Globus pallidus (tissue), 1 donor: ENCODE data around the gene OBSCN.

ENCODE experiments used
- DNase-seq: peaks from one replicate; pipeline ENCODE4 v3.0.0-alpha.2; 2015; ENCODE audit warnings: low spot score

OBSCN gene

GRCh38 chr1:228368801-228369607, 161.2 kb downstream of the OBSCN start:
- no peak for DNase-seq

DNA sequence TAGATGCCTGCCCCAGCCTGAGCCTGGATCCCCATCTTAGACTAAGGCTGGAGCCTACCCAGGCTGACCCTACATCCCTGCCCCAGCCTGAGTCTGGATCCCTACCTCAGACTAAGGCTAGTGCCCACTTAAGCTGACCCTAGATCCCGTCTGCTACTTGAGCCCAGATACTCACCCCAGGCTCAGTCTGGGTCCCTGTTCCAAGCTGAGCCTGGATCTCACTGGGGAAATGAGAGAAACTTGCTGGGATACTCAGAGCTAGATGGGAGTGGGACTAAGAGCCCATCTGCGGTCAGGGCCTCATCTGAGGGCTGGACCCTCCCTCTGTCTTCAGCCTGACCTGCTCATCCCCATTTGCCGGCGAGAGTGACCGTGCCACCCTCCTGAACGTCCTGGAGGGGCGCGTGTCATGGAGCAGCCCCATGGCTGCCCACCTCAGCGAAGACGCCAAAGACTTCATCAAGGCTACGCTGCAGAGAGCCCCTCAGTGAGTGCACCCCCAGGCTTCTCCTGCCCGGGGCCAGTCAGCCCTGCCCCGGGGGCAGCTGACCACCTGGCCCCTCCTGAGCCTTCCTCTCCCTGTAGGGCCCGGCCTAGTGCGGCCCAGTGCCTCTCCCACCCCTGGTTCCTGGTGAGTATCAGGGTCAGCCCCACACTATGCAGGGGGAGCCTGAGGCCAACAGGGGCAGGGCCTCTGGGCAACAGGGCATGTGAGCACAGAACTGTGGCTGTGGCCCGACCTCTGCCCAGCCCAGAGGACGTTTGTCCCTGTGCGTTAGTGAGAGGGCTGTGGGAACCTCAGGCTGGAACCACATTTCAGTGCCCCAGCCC, 162.0 kb downstream of the OBSCN start:
- DNase-seq = no peak

- DNase-seq = no peak
These were observed 162.6 kb downstream of the OBSCN start for GRCh38 chr1:228370439-228370940.

DNA sequence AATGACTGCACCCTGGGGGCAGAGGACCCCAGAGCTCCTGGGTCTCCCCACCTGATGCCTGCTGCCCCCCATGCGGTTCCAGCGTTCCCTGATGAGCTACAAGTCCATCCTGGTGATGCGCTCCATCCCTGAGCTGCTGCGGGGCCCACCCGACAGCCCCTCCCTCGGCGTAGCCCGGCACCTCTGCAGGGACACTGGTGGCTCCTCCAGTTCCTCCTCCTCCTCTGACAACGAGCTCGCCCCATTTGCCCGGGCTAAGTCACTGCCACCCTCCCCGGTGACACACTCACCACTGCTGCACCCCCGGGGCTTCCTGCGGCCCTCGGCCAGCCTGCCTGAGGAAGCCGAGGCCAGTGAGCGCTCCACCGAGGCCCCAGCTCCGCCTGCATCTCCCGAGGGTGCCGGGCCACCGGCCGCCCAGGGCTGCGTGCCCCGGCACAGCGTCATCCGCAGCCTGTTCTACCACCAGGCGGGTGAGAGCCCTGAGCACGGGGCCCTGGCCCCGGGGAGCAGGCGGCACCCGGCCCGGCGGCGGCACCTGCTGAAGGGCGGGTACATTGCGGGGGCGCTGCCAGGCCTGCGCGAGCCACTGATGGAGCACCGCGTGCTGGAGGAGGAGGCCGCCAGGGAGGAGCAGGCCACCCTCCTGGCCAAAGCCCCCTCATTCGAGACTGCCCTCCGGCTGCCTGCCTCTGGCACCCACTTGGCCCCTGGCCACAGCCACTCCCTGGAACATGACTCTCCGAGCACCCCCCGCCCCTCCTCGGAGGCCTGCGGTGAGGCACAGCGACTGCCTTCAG, 163.3 kb downstream of the OBSCN start:
- no peak for DNase-seq

GRCh38 chr1:228371741-228372182, 163.9 kb downstream of the OBSCN start:
- DNase-seq = no peak

GRCh38 chr1:228372183-228373003, 164.5 kb downstream of the OBSCN start:
- no peak for DNase-seq

- DNase-seq = no peak
These were observed 165.3 kb downstream of the OBSCN start for GRCh38 chr1:228373004-228373680.

- DNase-seq = no peak
These were observed 166.1 kb downstream of the OBSCN start for GRCh38 chr1:228373681-228374571.

DNA sequence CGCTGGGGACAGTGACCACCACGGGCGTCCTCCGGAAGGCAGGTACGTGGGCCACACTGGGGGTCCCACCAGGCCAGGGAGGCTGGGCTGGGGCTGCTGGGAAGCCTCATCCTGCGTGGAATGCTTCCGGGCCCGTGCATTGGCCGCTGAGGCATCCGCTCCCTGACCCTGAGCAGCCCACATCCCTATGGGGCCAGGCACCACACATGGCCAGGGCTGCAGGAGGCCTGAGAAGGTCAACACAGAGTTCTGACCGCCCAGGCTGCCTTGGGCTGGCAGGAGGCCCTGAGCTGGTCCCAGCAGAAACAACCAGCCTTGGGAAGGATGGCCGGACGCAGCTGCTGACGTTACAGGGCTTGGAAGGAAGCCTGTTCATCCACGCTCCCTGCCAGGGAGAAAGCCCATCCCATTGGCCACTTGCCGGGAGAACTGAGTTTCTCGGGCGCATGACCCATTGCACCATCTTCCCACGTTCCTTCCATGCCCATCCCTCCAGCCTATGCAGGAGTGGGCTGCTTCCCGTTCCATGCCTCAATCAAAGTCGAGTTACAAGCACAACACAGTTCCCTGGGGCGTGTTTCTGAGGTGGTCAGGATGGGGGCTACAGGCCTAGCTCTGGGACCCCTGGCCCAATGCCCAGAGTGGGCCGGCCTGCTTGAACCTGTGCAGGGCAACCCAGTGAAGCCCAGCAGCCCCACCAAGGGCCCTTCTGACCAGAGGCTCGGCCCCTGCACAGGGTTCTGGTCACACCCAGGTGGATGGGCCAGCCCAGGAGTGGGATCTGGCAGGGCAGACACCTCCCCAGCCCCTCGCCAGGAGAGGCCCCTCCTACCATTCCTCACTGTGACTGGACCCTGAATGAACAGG, 167.1 kb downstream of the OBSCN start:
- DNase-seq = peak; percentile 81

DNA sequence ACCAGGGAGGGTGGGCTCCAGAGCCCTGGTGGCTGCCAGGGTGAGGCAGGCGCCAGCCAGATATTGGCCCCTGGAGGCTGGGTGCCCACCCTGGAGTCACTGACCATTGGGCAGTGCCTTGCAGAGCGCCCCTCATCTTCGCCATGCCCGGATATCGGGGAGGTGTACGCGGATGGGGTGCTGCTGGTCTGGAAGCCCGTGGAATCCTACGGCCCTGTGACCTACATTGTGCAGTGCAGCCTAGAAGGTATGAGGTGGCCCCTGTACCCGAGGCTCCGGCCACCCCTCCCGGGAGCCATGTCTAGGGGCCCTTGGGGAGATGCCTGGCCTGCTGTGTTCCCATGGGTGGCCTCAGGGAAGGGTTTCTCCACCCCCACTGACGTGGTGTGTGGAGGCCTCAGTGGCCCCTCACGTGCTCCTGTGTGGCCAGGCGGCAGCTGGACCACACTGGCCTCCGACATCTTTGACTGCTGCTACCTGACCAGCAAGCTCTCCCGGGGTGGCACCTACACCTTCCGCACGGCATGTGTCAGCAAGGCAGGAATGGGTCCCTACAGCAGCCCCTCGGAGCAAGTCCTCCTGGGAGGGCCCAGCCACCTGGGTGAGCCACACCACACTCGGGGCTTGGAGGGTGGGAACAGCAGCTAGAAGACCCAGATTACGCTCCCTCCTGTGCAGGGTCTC, 167.9 kb downstream of the OBSCN start:
- DNase-seq = no peak

DNA sequence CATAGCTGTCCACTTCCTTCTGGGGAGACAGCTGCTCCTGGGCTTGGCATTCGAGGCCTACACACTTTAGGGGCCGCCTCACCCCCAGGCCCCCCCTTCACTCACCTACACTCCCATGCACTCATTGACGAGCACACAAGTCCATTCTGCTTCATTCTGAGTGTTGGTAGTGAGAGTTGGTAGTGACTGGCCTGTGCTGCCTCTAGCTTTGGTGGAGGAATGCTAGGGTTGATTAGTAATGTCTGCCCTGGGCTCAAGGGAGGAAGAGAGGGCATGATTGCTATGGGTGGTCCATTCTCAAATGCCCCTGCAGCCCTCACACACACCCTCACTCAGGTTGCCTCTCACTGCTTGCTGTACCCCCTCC, 168.4 kb downstream of the OBSCN start:
- no peak for DNase-seq

DNA sequence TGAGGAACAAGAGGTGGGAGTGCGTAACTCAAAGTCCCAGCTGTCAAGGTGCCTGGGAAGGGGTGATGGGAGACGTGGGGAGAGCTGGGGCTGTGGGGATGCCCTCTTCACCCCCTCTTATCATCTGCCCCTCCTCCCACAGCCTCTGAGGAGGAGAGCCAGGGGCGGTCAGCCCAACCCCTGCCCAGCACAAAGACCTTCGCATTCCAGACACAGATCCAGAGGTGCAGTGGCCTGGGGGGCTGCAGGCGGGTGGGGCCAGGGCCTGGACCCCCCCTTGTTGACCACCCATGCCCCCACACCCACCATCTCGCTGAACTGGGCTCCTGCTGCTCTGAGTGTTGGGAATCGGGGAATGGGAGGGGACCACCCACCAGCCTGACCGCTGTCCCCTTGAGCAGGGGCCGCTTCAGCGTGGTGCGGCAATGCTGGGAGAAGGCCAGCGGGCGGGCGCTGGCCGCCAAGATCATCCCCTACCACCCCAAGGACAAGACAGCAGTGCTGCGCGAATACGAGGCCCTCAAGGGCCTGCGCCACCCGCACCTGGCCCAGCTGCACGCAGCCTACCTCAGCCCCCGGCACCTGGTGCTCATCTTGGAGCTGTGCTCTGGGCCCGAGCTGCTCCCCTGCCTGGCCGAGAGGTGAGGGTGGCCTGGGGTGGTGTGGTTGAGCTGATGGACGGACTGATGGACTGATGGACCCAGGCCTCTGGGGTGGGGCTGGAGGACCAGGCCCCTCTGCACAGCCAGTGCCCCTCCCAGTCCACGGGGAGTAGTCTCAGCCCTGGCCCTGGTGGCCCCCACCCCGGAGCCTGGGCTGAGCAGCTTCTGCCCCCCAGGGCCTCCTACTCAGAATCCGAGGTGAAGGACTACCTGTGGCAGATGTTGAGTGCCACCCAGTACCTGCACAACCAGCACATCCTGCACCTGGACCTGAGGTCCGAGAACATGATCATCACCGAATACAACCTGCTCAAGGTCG, 169.1 kb downstream of the OBSCN start:
- no peak for DNase-seq

DNA sequence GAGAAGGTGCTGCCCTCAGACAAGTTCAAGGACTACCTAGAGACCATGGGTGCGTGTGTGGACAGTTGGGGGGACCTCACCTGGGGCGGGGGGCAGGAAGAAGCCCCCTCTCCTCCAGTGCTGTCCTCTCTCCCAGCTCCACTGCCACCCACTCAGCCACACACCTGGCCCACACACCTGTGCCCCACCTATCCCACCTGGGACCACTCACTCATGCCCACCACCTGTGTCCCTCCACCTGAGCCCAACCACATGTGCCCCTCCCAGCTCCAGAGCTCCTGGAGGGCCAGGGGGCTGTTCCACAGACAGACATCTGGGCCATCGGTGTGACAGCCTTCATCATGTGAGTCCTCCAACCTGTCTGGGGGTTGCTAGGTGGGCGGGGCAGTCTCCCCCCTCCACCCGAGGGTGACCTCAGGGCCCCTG, 169.8 kb downstream of the OBSCN start:
- no peak for DNase-seq

DNA sequence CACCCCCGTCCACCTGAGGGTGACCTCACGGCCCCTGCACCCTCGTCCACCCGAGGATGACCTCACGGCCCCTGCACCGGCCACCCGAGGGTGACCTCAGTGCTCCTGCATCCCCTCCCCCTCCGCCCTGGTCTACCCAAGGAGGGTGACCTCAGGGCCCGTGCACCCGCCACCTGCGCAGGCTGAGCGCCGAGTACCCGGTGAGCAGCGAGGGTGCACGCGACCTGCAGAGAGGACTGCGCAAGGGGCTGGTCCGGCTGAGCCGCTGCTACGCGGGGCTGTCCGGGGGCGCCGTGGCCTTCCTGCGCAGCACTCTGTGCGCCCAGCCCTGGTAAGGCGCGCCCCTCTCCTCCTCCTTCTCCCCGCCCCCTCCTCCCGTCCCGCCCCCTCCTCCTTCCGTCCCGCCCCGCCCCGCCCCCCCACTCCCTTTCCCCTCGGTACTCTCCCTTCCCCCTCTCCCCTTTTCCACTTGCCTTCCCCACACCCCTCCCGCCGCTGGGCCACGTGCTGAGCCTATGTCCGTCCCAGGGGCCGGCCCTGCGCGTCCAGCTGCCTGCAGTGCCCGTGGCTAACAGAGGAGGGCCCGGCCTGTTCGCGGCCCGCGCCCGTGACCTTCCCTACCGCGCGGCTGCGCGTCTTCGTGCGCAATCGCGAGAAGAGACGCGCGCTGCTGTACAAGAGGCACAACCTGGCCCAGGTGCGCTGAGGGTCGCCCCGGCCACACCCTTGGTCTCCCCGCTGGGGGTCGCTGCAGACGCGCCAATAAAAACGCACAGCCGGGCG, 170.4 kb downstream of the OBSCN start:
- DNase-seq = peak; percentile 55

DNA sequence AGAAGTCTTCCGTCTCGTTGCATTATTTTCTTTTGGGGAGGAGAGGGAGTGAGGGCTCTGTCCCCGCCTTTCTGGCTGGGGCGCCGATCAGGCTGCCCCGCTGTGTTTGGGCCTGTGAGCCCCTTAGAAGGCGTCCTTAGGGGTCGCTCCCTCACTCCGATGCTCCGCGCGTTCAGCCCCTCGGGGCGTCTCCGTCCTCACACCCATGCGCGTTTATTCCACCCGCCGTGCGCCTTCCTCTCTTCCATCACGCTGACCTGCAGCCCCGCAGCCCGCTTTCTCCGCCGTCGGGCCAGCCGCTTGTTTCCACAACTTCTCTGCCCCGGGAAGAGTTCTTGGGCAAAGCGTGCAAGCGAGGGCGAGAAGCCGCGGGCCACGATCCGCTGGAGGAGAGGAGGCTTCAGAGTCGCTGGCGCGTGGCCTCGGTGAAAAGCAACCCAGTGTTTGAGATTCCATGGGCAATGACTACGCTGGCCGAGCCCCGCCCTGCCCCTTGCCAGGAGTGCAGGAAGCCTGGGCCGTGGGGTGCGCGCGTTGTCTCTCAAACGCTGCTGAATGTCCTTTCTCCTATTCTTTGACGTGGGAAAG, 171.1 kb downstream of the OBSCN start:
- no peak for DNase-seq

GRCh38 chr1:228379666-228380065, 171.8 kb downstream of the OBSCN start:
- no peak for DNase-seq
